ENCODE data around the gene MRPL1. TPM values are rescaled to one million over a fixed set of nuclear protein-coding genes. Genes with fewer than 3 reads are reported as not detected.

MRPL1 gene
- total and polyA plus RNA-seq, 2 of the 13 experiments (the other 11 are each of a cell fraction or from before 2014, with no cell fraction given), result 23.3 to 61.5 TPM

GRCh38 chr4:77818602-77819403 lies 43.8 kb upstream of the MRPL1 start, which contains the start of gene CNOT6L:
Gene CNOT6L (minus strand): TSS chr4:77819368. CDS start chr4:77819308, 60 bp downstream.
- H3K27me3 ChIP-seq (ENCODE audit: control insufficient read depth in 1 of 2, insufficient read depth in 2 of 2, low read length in 2 of 2), result no peaks in the 10 kb centered on the region; a peak in 1 of 5 replicates
- FAIRE-seq (no peak), DNase-seq (ENCODE audit: low spot score) (no peak), ATAC-seq (peak; percentile 68)
- H3K4me3 ChIP-seq (replicated peaks in 1 of 3; ENCODE audit: insufficient read depth in 1 of 3, low read depth in 2 of 3, low read length in 3 of 3), result peak within 1 kb of the TSS; percentile 94 to 100 (median 99)
- H3K36me3 ChIP-seq (replicated peaks in 1 of 2; ENCODE audit: control insufficient read depth in 1 of 2, insufficient read depth in 2 of 2, low read length in 2 of 2), result no peaks in the 10 kb centered on the region
- H3K9ac ChIP-seq (ENCODE audit: insufficient read depth, low read depth, low read length), result peak within 1 kb of the TSS; percentile 95
- peaks cover 36% of the 10 kb centered on the region for H3K4me1 ChIP-seq (ENCODE audit: insufficient read depth, low read length)
- under 1% methylated on average over 24 of the region's 89 CpGs for WGBS (ENCODE audit: low lambda C conversion rate)
- peak within 1 kb of the TSS; percentile 90 for H3K4me2 ChIP-seq (ENCODE audit: low read depth, low read length)
- H3K9me3 ChIP-seq (ENCODE audit: low read length), result no peaks in the 10 kb centered on the region
- no peak within 1 kb of the TSS for H2AFZ ChIP-seq (ENCODE audit: low read length)
- ChIA-PET POLR2A (interaction anchor here (1.4 to 2.8 kb wide), 5 partner anchors 10 to 318 kb away, joined by 4 to 44 read pairs (median 4); partner anchors contain the start of gene MRPL1), CTCF (ENCODE audit: low intra/inter-chr PET ratio, low total read pairs) (no interaction called here)
- in situ Hi-C loops (cut with HindIII; ENCODE audit: extremely low pct_ligation_motif_present, low pct_unique_long_range_greater_than_20kb) (loop anchor here (5.0 kb wide), 1 partner anchor 43 kb away; the partner anchor contains the start of gene MRPL1), intact Hi-C loops (cut with micrococcal nuclease; ENCODE audit: unreplicated experiment) (loop anchor here (5.0 kb wide), 1 partner anchor 63 kb away; no protein-coding TSS in a partner anchor)
- no TSS peak for BruUV-seq (replicated peaks)
- no peaks in the 10 kb centered on the region; the same call in 1 of the 2 replicates for H4K20me1 ChIP-seq (ENCODE audit: insufficient read depth, low read length)
- H3K79me2 ChIP-seq (ENCODE audit: insufficient read depth, low read length), result peaks cover 52% of the 10 kb centered on the region
- peak within 1 kb of the TSS; percentile 93 for H3K27ac ChIP-seq (ENCODE audit: extremely low read length, insufficient read depth, low read length)
- TF ChIP-seq ZNF17 (CRISPR knock-in tag; IDR thresholded peaks at IDR 0.05) (no peak), MTERF4 (CRISPR knock-in tag; IDR thresholded peaks at IDR 0.05) (0 out of 2 replicates have a peak, but pooled peaks have one; percentile 55), ETV5 (CRISPR knock-in tag; IDR thresholded peaks at IDR 0.05; ENCODE audit: borderline replicate concordance) (no peak), FOXO1 (CRISPR knock-in tag; IDR thresholded peaks at IDR 0.05) (0 out of 2 replicates have a peak, but pooled peaks have one; percentile 38), STAT5B (CRISPR knock-in tag; IDR thresholded peaks at IDR 0.05) (no peak), ZBTB42 (CRISPR knock-in tag; IDR thresholded peaks at IDR 0.05) (no peak), ATF4 (CRISPR knock-in tag; IDR thresholded peaks at IDR 0.05) (no peak), SP5 (CRISPR knock-in tag; IDR thresholded peaks at IDR 0.05; ENCODE audit: borderline replicate concordance, low read depth) (0 out of 2 replicates have a peak, but pooled peaks have one; percentile 11), ZNF550 (CRISPR knock-in tag; IDR thresholded peaks at IDR 0.05; ENCODE audit: borderline replicate concordance) (no peak), PRMT3 (CRISPR knock-in tag; IDR thresholded peaks at IDR 0.05; ENCODE audit: borderline replicate concordance, low read depth) (peak; percentile 33; the same call in 1 of the 2 replicates), RCOR2 (CRISPR knock-in tag; IDR thresholded peaks at IDR 0.05) (no peak), PATZ1 (CRISPR knock-in tag; IDR thresholded peaks at IDR 0.05) (0 out of 2 replicates have a peak, but pooled peaks have one; percentile 9), TCF12 (IDR thresholded peaks at IDR 0.05) (no peak), TCF12 (CRISPR knock-in tag; IDR thresholded peaks at IDR 0.05) (no peak), CREBL2 (CRISPR knock-in tag; IDR thresholded peaks at IDR 0.05; ENCODE audit: borderline replicate concordance) (no peak), KDM5B (CRISPR knock-in tag; IDR thresholded peaks at IDR 0.05; ENCODE audit: borderline replicate concordance) (peak; percentile 17; the same call in 1 of the 2 replicates), ZNF549 (CRISPR knock-in tag; IDR thresholded peaks at IDR 0.05) (no peak), ZNF382 (CRISPR knock-in tag; IDR thresholded peaks at IDR 0.05; ENCODE audit: borderline replicate concordance) (no peak), JUND (CRISPR knock-in tag; IDR thresholded peaks at IDR 0.05) (0 out of 2 replicates have a peak, but pooled peaks have one; percentile 10)
